AG10803 (cell line): ENCODE measurements around the gene ATP6V0D1.

Experiments used
- DNase-seq: peaks from one replicate; pipeline ENCODE4 v3.0.0; 2010; ENCODE audit warnings: low read depth
- H3K4me3 ChIP-seq: 2 replicates; pipeline ENCODE4 v1.5.1; 2011; ENCODE audit warnings: mild to moderate bottlenecking, low read length, control low read depth
- TF ChIP-seq, protein P1 (sequence below): conservative IDR thresholded peaks from 2 replicates; pipeline ENCODE4 v1.5.1; 2011; ENCODE audit warnings: mild to moderate bottlenecking, low read length, control low read depth, inconsistent platforms

The ATP6V0D1 gene

DNA sequence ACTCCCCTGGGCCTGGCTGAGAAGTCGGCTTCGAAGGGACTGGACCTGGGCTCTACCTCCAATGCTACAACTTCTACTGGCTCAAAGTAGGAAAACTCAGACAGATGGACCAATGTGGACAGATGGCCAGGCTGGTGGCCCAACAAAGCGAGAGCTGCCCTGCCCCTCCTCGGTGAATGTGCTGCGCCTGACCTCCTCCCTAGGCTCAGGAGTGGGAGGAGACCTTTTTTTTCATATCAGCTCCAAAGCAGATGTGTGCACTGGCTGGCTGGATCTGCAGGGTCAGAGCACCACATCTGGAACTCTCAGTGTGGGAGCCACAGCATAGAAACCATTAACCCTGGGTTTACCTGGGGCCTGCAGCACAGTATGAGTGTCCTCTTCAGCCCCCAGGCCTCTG, 20.8 kb downstream of the ATP6V0D1 start:
- no peak for DNase-seq
- TF ChIP-seq, protein P1, sequence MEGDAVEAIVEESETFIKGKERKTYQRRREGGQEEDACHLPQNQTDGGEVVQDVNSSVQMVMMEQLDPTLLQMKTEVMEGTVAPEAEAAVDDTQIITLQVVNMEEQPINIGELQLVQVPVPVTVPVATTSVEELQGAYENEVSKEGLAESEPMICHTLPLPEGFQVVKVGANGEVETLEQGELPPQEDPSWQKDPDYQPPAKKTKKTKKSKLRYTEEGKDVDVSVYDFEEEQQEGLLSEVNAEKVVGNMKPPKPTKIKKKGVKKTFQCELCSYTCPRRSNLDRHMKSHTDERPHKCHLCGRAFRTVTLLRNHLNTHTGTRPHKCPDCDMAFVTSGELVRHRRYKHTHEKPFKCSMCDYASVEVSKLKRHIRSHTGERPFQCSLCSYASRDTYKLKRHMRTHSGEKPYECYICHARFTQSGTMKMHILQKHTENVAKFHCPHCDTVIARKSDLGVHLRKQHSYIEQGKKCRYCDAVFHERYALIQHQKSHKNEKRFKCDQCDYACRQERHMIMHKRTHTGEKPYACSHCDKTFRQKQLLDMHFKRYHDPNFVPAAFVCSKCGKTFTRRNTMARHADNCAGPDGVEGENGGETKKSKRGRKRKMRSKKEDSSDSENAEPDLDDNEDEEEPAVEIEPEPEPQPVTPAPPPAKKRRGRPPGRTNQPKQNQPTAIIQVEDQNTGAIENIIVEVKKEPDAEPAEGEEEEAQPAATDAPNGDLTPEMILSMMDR: no peak
- H3K4me3 ChIP-seq: no peak overlapping the region

DNA sequence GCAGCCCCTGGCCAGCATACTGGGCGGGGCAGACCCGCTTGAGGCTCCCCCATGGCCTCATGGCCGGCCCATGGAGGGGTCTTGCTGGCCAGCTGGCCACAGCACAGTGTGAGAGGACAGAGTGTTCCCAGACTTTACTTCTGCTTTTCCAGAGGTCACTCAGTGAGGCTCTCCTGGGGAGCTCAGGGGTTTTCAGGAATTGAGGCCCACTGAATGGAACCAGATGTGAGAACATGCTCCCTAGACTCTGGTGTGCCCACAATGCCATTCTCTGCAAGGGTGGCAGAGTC, 21.2 kb downstream of the ATP6V0D1 start:
- no peak for DNase-seq
- TF ChIP-seq, protein P1: no peak
- H3K4me3 ChIP-seq: no peak overlapping the region

DNA sequence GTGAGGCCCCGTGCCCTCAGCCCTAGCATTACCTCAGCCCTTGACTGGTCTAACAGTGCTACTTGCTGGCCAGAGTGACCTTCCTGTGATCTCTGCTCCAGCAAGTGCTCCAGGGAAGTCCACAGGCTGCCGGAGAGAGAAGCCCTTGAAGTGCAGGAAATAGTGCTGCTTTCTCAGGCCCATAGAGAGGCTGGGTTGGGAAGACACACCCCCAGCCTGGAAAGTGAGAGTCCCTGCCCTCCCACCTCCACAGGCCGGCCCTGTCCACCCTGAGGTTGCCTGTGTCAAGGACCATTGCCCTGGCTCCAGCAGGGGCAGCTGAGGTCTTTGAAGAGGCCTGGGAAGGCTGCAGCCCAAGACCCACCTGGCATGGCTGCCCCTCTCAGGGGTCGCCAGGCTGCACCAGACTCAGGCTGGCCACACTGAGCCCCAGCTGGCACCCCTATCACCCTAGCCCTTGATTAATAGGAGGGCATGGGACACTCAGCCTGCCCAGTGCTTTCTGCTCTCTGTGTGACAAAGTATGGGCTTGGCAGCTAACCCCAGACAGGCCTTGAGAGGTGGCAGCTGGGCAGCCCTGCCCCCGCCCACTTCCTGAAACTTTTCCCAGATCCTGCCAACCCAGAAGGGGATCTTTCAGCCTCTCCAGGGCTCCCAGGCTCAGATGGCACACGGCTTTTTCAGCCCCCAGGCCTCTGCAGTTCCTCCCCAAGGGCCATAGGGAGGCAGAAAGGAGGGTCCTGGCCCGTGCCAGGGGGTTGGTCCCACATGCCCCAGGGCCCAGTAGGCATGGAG, 21.7 kb downstream of the ATP6V0D1 start:
- TF ChIP-seq, protein P1: no peak
- DNase-seq: no peak
- no peak overlapping the region for H3K4me3 ChIP-seq

DNA sequence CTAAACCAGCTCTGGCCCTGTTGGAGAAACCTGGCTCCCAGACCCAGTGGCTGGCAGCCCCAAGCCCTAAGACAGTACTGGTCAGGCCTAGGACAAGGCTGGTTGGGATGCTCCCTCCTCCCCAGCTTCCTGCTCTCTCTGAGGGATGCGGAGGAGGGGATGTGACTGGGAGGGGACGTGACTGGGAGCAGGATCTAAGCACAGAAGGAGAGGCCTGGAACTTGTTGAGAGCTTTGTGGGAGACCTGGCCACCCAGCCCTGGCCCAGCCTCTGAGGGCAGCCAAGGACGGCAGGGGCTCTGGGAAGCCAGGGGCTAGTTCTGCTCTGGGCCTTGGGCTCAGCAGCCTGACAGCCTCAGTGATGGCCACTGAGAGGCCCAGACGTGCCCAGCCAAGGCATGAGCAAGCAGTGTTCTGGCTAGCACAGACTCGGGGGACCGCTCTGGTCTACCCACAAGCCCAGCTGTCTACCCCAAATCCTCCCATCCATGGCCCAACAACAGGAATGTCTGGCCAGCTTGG, 22.8 kb downstream of the ATP6V0D1 start:
- TF ChIP-seq, protein P1: no peak
- no peak for DNase-seq
- no peak overlapping the region for H3K4me3 ChIP-seq

DNA sequence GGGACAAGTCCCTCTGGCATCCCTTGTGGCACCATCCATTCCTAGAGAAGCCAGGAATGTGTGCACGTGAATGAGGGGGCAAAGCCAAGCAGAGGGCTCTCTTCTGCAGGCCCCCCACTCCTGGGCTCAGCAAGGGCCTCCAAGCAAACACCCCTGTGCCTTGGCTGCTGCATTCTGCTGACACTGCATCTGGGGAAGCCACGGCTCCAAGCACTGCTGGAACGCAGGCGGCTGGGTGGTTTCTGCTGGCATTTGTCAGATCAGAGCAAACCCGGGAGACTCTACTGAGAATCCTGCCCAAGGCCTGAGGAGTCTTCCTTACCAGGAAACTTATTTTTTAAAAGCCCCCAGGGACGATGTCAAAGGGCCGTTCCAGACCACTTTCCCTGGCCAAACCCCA, 23.3 kb downstream of the ATP6V0D1 start:
- TF ChIP-seq, protein P1: no peak
- H3K4me3 ChIP-seq: no peak overlapping the region

DNA sequence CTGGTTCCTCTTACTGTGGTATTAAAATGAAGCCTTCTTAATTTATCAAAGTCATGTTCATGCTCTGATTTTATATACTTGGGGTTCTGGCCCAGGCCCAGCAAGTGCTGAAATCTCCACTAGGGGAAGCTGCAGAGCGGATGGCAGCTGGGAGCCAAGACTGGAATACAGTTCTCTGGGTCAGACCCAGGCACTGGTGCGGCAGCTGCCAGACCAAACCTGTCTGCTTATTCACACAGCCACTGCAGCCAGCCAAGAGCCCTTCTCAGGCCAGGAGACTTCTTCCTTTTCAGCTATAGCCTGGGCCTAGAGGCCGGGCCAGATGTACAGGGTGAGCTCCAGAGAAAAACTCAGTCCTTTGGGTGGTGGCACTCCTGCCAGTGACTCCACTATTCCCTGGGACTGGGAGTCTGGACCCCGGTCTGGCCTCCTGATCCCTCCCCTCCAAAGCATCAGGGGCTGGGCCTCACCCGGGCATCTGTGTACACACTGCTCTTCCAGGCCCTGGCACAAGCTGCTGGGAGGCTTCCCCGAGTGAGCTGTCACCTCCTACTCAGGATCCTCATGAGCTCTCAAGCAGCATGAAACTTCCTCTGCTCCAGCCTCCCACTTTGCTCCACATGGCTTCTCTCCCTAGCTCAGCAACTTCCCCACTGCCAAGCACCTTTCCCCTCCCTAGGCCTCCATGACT, 24.4 kb downstream of the ATP6V0D1 start:
- no peak overlapping the region for H3K4me3 ChIP-seq
- TF ChIP-seq, protein P1: peak; percentile 71
- peak; percentile 78 for DNase-seq

More for the DNA sequence above, 23.3 kb downstream of the ATP6V0D1 start:
- no peak for DNase-seq

DNA sequence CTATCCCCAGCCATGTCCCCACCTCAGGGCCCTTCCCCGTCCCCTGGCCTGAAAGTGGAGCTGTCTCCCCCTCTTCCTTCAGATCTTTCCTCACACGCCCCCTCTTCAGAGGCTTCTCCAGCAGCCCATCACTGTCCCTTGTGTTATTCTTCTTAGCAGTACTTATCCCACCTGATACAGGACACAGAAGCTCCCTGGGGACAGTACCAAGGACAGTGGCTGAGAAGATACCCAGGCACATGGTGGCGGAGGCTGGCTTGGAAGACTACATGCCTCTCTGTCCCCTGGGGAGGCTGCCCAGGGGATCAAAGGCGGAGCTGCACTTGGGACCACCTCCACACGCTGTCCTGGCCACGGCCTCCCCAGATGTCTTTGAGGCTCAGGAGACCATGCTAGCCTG, 26.1 kb downstream of the ATP6V0D1 start:
- H3K4me3 ChIP-seq: no peak overlapping the region
- TF ChIP-seq, protein P1: no peak
- no peak for DNase-seq
